ENCODE data around the gene PRAC1. TPM values are rescaled to one million over a fixed set of nuclear protein-coding genes. Genes with fewer than 3 reads are reported as not detected.

Gene PRAC1
- total and polyA plus RNA-seq, 8 donors, result not detected

DNA sequence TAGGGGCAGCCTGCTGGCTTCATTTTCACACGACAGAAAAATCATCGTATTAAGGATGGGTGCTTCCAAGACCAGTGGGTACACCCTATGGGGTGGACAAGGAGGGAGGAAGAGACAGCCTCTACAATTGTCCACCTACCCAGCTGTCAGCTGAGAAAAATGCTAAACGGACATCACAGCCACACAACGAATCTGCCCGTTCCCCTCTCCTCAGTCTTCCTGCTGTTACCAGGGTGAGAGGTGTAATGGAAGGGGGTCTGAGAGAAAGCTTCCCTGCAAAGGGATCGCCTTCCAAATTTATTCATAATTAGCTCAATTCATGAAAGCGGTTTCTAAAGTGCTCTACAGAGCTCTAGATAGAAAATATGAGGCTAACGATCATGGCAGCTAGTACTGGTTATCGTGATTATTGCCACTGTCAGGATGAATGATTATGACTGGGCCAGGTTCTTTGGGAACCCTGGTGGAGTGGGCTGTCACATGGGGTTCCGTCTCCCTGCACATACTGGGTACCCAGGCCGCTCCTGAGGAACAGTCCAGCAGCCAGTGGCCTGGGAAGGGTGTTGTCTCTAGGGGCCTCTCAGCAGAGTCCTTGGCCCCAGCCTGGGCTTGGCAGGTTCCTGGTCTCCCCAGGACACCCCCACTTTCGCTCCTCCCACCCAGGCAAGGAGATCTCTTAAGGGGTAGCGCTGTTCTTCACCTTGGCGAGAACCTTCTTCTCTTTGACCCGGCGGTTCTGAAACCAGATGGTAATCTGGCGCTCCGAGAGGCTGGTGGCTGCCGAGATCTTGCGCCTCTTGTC is 4.0 kb upstream of the PRAC1 start:
- intact Hi-C loops (cut with DNase I; ENCODE audit: low total_unique reads), result loop anchor here (10.0 kb wide), 2 partner anchors 68 to 158 kb away; no protein-coding TSS in a partner anchor

DNA sequence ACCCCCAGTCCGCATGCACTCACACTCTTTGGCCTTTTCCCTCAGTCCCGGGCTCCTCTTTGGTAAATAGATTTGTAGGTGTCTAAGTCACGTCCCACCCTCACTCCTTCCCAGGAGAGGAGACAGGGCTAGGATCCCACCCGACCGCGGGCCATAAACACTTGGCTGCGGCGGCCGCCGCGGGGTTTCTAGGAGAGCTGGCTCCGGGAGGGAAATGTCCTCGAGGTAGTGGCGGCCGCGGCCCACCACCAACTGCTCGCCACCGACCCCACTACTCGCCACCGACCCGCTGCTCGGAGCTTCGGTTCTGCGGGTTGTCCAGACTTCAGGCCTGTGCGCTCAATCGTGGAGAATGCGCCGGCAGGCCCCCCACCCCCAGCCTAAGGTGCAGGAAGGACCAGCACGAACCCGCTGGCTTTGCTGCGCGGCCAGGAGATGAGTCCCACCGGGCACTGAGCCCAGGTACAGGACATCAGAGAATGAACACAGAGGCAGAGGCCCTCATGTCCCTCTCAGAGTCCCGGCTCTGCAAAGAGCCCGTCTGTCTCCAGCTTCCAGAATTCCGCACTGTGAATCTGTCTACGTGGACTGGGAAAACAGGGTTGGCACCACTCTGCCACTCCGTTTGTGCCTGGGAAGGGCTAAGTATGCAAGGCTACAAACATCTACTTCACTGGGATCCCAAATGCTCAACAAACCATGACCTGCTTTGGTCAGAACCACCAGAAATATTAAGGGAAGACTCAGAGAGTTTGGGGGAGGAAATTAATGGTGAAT is 3.2 kb upstream of the PRAC1 start:
- no peak for DNase-seq
- peaks cover 16 to 47% (median 39%) of the 10 kb centered on the region in 4 donors for H3K4me1 ChIP-seq
- WGBS, 5 donors, result 5 to 9% (median 7%) methylated on average over 36 to 38 of the region's 38 CpGs
- intact Hi-C loops (cut with DNase I; ENCODE audit: low total_unique reads), result loop anchor here (10.0 kb wide), 2 partner anchors 69 to 159 kb away; no protein-coding TSS in a partner anchor
- H3K9me3 ChIP-seq, result no peaks in the 10 kb centered on the region
- TF ChIP-seq, protein P1, sequence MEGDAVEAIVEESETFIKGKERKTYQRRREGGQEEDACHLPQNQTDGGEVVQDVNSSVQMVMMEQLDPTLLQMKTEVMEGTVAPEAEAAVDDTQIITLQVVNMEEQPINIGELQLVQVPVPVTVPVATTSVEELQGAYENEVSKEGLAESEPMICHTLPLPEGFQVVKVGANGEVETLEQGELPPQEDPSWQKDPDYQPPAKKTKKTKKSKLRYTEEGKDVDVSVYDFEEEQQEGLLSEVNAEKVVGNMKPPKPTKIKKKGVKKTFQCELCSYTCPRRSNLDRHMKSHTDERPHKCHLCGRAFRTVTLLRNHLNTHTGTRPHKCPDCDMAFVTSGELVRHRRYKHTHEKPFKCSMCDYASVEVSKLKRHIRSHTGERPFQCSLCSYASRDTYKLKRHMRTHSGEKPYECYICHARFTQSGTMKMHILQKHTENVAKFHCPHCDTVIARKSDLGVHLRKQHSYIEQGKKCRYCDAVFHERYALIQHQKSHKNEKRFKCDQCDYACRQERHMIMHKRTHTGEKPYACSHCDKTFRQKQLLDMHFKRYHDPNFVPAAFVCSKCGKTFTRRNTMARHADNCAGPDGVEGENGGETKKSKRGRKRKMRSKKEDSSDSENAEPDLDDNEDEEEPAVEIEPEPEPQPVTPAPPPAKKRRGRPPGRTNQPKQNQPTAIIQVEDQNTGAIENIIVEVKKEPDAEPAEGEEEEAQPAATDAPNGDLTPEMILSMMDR (IDR thresholded peaks at IDR 0.05), result no peak
- TF ChIP-seq POLR2A (IDR thresholded peaks at IDR 0.05) (no peak), POLR2AphosphoS5 (IDR thresholded peaks at IDR 0.05) (no peak), EP300 (IDR thresholded peaks at IDR 0.05) (no peak)
- peaks cover 36 to 100% (median 100%) of the 10 kb centered on the region in 3 donors for H3K27me3 ChIP-seq
- peak overlapping the region in 1 of 4 donors; percentile 30 for H3K4me3 ChIP-seq
- H3K36me3 ChIP-seq, result no peaks in the 10 kb centered on the region
- H3K27ac ChIP-seq, result no peak overlapping the region

More for the DNA sequence above, 4.0 kb upstream of the PRAC1 start:
- no peak overlapping the region for H3K4me3 ChIP-seq
- peaks cover 16 to 47% (median 39%) of the 10 kb centered on the region in 4 donors for H3K4me1 ChIP-seq
- peaks cover 41 to 100% (median 97%) of the 10 kb centered on the region in 3 donors for H3K27me3 ChIP-seq
- TF ChIP-seq POLR2AphosphoS5 (IDR thresholded peaks at IDR 0.05) (no peak), EP300 (IDR thresholded peaks at IDR 0.05) (no peak), POLR2A (IDR thresholded peaks at IDR 0.05) (no peak)
- TF ChIP-seq, protein P1 (IDR thresholded peaks at IDR 0.05), result no peak
- no peaks in the 10 kb centered on the region for H3K9me3 ChIP-seq
- H3K36me3 ChIP-seq, result no peaks in the 10 kb centered on the region
- H3K27ac ChIP-seq, result no peak overlapping the region
- WGBS, 5 donors, result 10 to 16% (median 15%) methylated on average over 19 to 20 of the region's 20 CpGs
- DNase-seq, result no peak

- Histone ChIP-seq H3K9me3 (no peaks in the 10 kb centered on the region), H3K36me3 (no peaks in the 10 kb centered on the region), H3K4me3 (peak overlapping the region in 1 of 4 donors; percentile 30), H3K27ac (no peak overlapping the region), H3K27me3 (peaks cover 36 to 100% (median 100%) of the 10 kb centered on the region in 3 donors), H3K4me1 (peaks cover 16 to 47% (median 39%) of the 10 kb centered on the region in 4 donors)
- 0 to 4% (median 2%) methylated on average over 16 of the region's 16 CpGs for WGBS, 5 donors
- TF ChIP-seq EP300 (IDR thresholded peaks at IDR 0.05) (no peak), POLR2AphosphoS5 (IDR thresholded peaks at IDR 0.05) (no peak), POLR2A (IDR thresholded peaks at IDR 0.05) (no peak)
- TF ChIP-seq, protein P1 (IDR thresholded peaks at IDR 0.05), result no peak
- intact Hi-C loops (cut with DNase I; ENCODE audit: low total_unique reads), result loop anchor here (10.0 kb wide), 2 partner anchors 70 to 160 kb away; no protein-coding TSS in a partner anchor
- no peak for DNase-seq
Measured at GRCh38 chr17:48725004-48725287, 2.6 kb upstream of the PRAC1 start.

Data from stomach (tissue), 9 donors.